Measurements from ENCODE around the gene TLX2. TPM values are rescaled to one million over a fixed set of nuclear protein-coding genes. Genes with fewer than 3 reads are reported as not detected.
A peak's percentile ranks its signal among the peaks of the same experiment; 100 is the strongest.

The TLX2 gene
- total and polyA plus RNA-seq, 2 of the 4 experiments (the other 2 are of a cell fraction): not detected

- intact Hi-C loops (cut with micrococcal nuclease) (no loop called here), in situ Hi-C loops (cut with MboI; ENCODE audit: low sequenced_read_pairs) (no loop called here), dilution Hi-C loops (cut with HindIII; ENCODE audit: low sequenced_read_pairs, unreplicated experiment) (no loop called here)
- no TSS peak for BruUV-seq (replicated peaks)
- H2BK5ac ChIP-seq (ENCODE audit: low read depth, low read length, poor library complexity, severe bottlenecking): no peak overlapping the region
- H4K8ac ChIP-seq (ENCODE audit: low read depth in 2 of 2, low read length in 2 of 2): no peak overlapping the region
- H3K4me1 ChIP-seq (ENCODE audit: control insufficient read depth, insufficient read depth, low read length): no peaks in the 10 kb centered on the region
- H2BK120ac ChIP-seq (ENCODE audit: low read depth, low read length): no peak overlapping the region
- no peak overlapping the region for H4K91ac ChIP-seq (ENCODE audit: insufficient read depth, low read depth, low read length)
- H3K36me3 ChIP-seq (ENCODE audit: control insufficient read depth, insufficient read depth, low read length): no peaks in the 10 kb centered on the region
- H3K14ac ChIP-seq (replicated peaks; ENCODE audit: low read depth, low read length): no peak overlapping the region
- H3K4me2 ChIP-seq (ENCODE audit: low read depth, low read length): no peak overlapping the region
- H3K4ac ChIP-seq (ENCODE audit: low read depth, low read length): no peak overlapping the region
- H3K27ac ChIP-seq (ENCODE audit: insufficient read depth, low read length): no peak overlapping the region
- ATAC-seq (ENCODE audit: low read depth) (peak; percentile 68), DNase-seq (peak; percentile 11)
- H3K56ac ChIP-seq (ENCODE audit: extremely low read depth, insufficient read depth, low read length): no peak overlapping the region
- 0 out of 2 replicates have a peak, but pooled peaks cover 5% of the 10 kb centered on the region for H4K20me1 ChIP-seq (ENCODE audit: insufficient read depth, low read length)
- H2BK15ac ChIP-seq (ENCODE audit: low read depth, low read length): no peak overlapping the region
- H2AFZ ChIP-seq (replicated peaks; ENCODE audit: low read length, poor library complexity): peak overlapping the region; percentile 80
- POLR2A ChIA-PET (ENCODE audit: unreplicated experiment): no interaction called here
- WGBS, 2 experiments (ENCODE audit: extremely low coverage in 2 of 2, insufficient read length in 1 of 2): 8% methylated on average over 28 of the region's 72 CpGs; no CpG with 5 or more reads in 1 of the 2 experiments
- H3K9me1 ChIP-seq (ENCODE audit: insufficient read depth, low read length): no peaks in the 10 kb centered on the region
- no peak overlapping the region for H3K18ac ChIP-seq (ENCODE audit: low read depth, low read length)
- no peaks in the 10 kb centered on the region for H3K79me1 ChIP-seq (ENCODE audit: low read depth in 1 of 2, low read length in 2 of 2)
- no peak overlapping the region for H2AK5ac ChIP-seq (ENCODE audit: low read depth, low read length)
- no peak overlapping the region for H3K23ac ChIP-seq (ENCODE audit: low read depth, low read length)
- H3K27me3 ChIP-seq (ENCODE audit: control insufficient read depth, insufficient read depth, low read length): peaks cover 91% of the 10 kb centered on the region
- H2AK9ac ChIP-seq (replicated peaks; ENCODE audit: low read depth, low read length, poor library complexity): no peak overlapping the region
- H3K9me3 ChIP-seq (ENCODE audit: control insufficient read depth, insufficient read depth, low read length): peaks cover 20% of the 10 kb centered on the region
- CTCF ChIA-PET: no interaction called here
- no peak overlapping the region for H4K5ac ChIP-seq (ENCODE audit: low read depth, low read length)
- H2BK20ac ChIP-seq (ENCODE audit: low read depth, low read length): no peak overlapping the region
- H3K4me3 ChIP-seq (ENCODE audit: insufficient read depth, low read depth, low read length): no peak overlapping the region
- no peak overlapping the region for H3K9ac ChIP-seq (ENCODE audit: low read depth, low read length)
- no peak for TF ChIP-seq ELK1 (IDR thresholded peaks at IDR 0.05; ENCODE audit: borderline replicate concordance, low read depth, low read length)
- TF ChIP-seq CEBPB (IDR thresholded peaks at IDR 0.05; ENCODE audit: low read depth, low read length): no peak
- no peak for TF ChIP-seq CHD1 (IDR thresholded peaks at IDR 0.05; ENCODE audit: low read depth, low read length)
- TF ChIP-seq POLR2A (IDR thresholded peaks at IDR 0.05; ENCODE audit: low read depth, low read length): no peak
- no peak for TF ChIP-seq USF2 (IDR thresholded peaks at IDR 0.05; ENCODE audit: low read depth, low read length)
- TF ChIP-seq MAZ (IDR thresholded peaks at IDR 0.05; ENCODE audit: borderline replicate concordance, low read depth, low read length): no peak
- TF ChIP-seq RFX5 (IDR thresholded peaks at IDR 0.05; ENCODE audit: low read depth, low read length): no peak
- no peak for TF ChIP-seq SMC3 (IDR thresholded peaks at IDR 0.05; ENCODE audit: low read depth, low read length)
- no peak for TF ChIP-seq MAFK (IDR thresholded peaks at IDR 0.05; ENCODE audit: low read depth, low read length)
These were observed 1.9 kb downstream of the TLX2 start for GRCh38 chr2:74515981-74516633.
